Activated CD8-positive, alpha-beta T cell treated with anti-CD3 and anti-CD28 coated beads for 36 hours (primary cell): ENCODE data around the gene LRRC8C. TPM values are rescaled to one million over a fixed set of nuclear protein-coding genes. Genes with fewer than 3 reads are reported as not detected.

Experiments
- ATAC-seq: fragments of 200-7000 bp; cut with Tn5 transposase; one replicate; pipeline ENCODE4 v1.10.0; 2021; ENCODE audit warnings: mild to moderate bottlenecking, moderate library complexity
- CTCF ChIA-PET: fragments of 350-600 bp; sonication (Branson Sonifier 250); formaldehyde crosslinking; loops from one replicate; lab custom pipeline; 2021; ENCODE audit warnings: antibody characterized with exemption; lab: Charles Lee
- POLR2A ChIA-PET: fragments of 350-600 bp; sonication (Branson Sonifier 250); formaldehyde crosslinking; loops from one replicate; lab custom pipeline; 2021; ENCODE audit warnings: antibody characterized with exemption; lab: Charles Lee
- DNase-seq: peaks from one replicate; pipeline ENCODE4 v3.0.0-alpha.2; 2020
- H3K27ac Mint-ChIP-seq: one replicate; pipeline ENCODE4 v1.8.0; 2021; ENCODE audit warnings: mild to moderate bottlenecking, mixed read lengths
- H3K27me3 Mint-ChIP-seq: one replicate; pipeline ENCODE4 v1.8.0; 2021; ENCODE audit warnings: mixed read lengths
- H3K36me3 Mint-ChIP-seq: one replicate; pipeline ENCODE4 v1.8.0; 2021; ENCODE audit warnings: low read depth, mixed read lengths
- H3K4me1 Mint-ChIP-seq: one replicate; pipeline ENCODE4 v1.8.0; 2021; ENCODE audit warnings: low read depth, mixed read lengths
- H3K4me3 Mint-ChIP-seq: one replicate; pipeline ENCODE4 v1.8.0; 2021; ENCODE audit warnings: mild to moderate bottlenecking, moderate library complexity, mixed read lengths
- H3K9me3 Mint-ChIP-seq: one replicate; pipeline ENCODE4 v1.8.0; 2021; ENCODE audit warnings: mixed read lengths
- intact Hi-C: fragments of 100-400 bp; cut with micrococcal nuclease; formaldehyde crosslinking; loops from one replicate; pipeline ENCODE4 v1.10.0; 2022
- total RNA-seq, 2 experiments: library from RNA; stranded (reverse); gene quantifications; one replicate each; pipeline ENCODE4 v1.2.3, GENCODE V29; 2021
- TF ChIP-seq, protein P1 (sequence below): fragments of 200-600 bp; IDR thresholded peaks from one replicate; pipeline ENCODE4 v1.8.0; 2022; ENCODE audit warnings: antibody characterized with exemption, mild to moderate bottlenecking

LRRC8C gene
- total RNA-seq, 2 experiments from 2014 or later, result 34.4 to 37.4 TPM

DNA sequence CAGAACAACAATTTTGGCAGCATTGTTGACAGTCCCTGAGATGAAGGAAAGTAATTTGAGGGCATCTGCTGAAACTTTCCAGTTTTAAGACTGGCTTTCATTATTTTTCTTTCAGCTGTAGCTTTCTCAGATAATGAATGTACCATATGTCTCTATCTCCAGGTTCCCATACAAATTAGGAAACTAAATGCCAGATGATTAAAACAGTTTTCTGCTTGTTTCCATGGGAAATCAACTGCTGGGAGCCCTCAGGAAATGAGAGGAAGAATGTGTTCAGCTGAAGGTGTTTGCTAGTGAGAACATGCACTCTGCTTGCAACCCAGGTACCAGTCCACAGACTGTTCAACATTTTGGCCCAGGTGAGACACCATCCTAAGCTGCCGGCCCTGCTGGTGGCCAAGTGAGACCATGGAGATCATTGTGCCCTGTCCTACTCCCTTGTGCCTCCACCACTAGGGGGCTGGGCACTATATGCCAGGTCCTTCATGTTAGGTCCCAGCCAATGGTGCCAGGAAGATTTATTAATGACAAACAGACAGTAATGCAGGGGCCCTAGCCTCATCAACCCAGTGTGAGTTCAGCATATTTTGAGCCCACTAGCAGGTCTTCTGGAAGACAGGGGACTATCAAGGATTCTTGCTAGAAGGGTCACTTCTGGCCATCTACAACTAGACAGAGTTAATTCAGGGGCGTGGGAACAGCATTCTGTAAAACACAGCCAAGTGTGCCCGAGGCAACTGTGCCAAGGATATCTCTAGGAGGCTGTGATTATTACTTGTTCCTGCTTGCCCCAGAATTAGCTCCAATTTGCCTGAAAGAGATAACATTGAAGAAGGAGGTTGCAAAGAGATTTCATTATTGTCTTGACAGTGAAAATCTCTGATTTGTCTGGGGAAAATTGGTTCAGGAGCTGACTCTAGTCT, 17.0 kb upstream of the LRRC8C start:
- DNase-seq, result peak; percentile 48
- intact Hi-C loops, result no loop called here
- peaks cover 70% of the 10 kb centered on the region for H3K4me1 Mint-ChIP-seq

DNA sequence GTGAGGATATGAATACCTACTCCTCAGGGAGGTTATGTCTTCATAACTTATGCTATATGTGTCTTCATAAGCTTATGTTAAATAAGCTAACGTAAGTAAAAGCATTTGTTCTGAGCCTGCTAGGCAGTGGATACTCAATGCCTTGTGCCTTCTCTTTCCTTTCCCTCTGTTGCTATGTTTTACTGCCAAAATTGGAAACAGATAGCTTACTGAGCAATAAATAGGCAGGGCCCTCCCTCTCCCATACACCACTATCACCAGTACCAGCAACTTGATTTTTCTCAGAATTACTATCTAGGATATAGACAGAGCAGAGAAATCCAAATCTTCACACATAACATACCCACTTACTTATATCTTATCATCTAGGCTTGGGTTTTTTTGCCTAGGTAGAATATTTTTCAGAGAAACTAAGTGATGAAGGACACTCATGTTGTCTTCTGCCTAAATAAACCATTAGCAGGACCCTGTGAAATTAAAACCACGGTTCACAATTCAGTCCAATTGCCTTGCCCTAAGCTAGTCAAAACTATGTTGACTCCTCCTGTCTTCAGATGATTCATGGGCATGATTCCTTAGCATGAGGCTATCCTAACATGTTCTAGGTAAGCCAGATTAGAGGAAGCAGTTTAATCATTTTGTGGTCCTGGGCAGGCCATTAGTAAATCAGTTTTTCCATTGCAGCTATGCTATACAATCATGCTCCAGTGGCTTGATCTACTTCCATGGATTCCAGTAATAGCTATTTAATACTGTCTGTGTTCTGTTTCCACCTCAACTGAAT, 15.9 kb upstream of the LRRC8C start:
- H3K4me1 Mint-ChIP-seq, result peaks cover 69% of the 10 kb centered on the region
- no peak overlapping the region for H3K27ac Mint-ChIP-seq
- CTCF ChIA-PET, result interaction anchor here (0.7 to 7.3 kb wide), 11 partner anchors 10 to 146 kb away, joined by 3 to 84 read pairs (median 4); no protein-coding TSS in a partner anchor
- peaks cover 21% of the 10 kb centered on the region for H3K9me3 Mint-ChIP-seq
- H3K4me3 Mint-ChIP-seq, result no peak overlapping the region
- intact Hi-C loops, result no loop called here
- ATAC-seq, result no peak
- H3K27me3 Mint-ChIP-seq, result no peaks in the 10 kb centered on the region
- TF ChIP-seq, protein P1, sequence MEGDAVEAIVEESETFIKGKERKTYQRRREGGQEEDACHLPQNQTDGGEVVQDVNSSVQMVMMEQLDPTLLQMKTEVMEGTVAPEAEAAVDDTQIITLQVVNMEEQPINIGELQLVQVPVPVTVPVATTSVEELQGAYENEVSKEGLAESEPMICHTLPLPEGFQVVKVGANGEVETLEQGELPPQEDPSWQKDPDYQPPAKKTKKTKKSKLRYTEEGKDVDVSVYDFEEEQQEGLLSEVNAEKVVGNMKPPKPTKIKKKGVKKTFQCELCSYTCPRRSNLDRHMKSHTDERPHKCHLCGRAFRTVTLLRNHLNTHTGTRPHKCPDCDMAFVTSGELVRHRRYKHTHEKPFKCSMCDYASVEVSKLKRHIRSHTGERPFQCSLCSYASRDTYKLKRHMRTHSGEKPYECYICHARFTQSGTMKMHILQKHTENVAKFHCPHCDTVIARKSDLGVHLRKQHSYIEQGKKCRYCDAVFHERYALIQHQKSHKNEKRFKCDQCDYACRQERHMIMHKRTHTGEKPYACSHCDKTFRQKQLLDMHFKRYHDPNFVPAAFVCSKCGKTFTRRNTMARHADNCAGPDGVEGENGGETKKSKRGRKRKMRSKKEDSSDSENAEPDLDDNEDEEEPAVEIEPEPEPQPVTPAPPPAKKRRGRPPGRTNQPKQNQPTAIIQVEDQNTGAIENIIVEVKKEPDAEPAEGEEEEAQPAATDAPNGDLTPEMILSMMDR, result no peak
- POLR2A ChIA-PET, result interaction anchor here (1.0 to 2.5 kb wide), 4 partner anchors 10 to 37 kb away, joined by 3 to 10 read pairs (median 4); partner anchors contain the start of gene LRRC8C
- H3K36me3 Mint-ChIP-seq, result peaks cover 58% of the 10 kb centered on the region
- no peak for DNase-seq

More for the DNA sequence above, 17.0 kb upstream of the LRRC8C start:
- H3K27ac Mint-ChIP-seq, result no peak overlapping the region
- H3K9me3 Mint-ChIP-seq, result peaks cover 21% of the 10 kb centered on the region
- peaks cover 51% of the 10 kb centered on the region for H3K36me3 Mint-ChIP-seq
- ATAC-seq, result no peak
- CTCF ChIA-PET, result interaction anchor here (0.7 to 7.3 kb wide), 12 partner anchors 9 to 147 kb away, joined by 3 to 84 read pairs (median 4); partner anchors contain the start of gene LRRC8C
- TF ChIP-seq, protein P1, result peak; percentile 54
- H3K27me3 Mint-ChIP-seq, result no peaks in the 10 kb centered on the region
- H3K4me3 Mint-ChIP-seq, result no peak overlapping the region
- POLR2A ChIA-PET, result interaction anchor here (1.0 to 2.5 kb wide), 4 partner anchors 11 to 20 kb away, joined by 3 to 10 read pairs (median 4); partner anchors contain the start of gene LRRC8C

DNA sequence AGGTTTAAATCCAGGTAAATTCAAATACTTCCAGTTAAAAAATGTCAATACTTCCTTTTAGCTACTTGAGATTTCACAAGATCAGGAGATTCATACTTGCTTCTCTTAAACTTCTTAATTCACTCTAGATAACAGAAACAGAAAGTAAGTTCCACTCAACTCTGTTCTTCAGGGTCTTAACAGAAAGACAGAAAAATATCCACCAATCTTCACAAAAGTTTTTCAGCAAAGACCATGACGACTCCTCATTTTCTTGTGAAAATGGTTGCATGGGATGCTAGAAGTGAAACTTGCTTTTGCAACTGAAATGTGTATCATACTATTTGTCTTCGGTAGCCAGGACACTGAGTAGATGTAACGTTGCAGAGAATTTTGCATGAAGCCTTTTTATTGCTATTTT, 12.3 kb upstream of the LRRC8C start:
- Mint-ChIP-seq H3K4me3 (peak overlapping the region; percentile 33), H3K4me1 (peaks cover 55% of the 10 kb centered on the region), H3K27me3 (no peaks in the 10 kb centered on the region), H3K36me3 (peaks cover 59% of the 10 kb centered on the region), H3K9me3 (peaks cover 21% of the 10 kb centered on the region), H3K27ac (peak overlapping the region; percentile 41)
- ChIA-PET POLR2A (interaction anchor here (2.4 to 3.1 kb wide), 2 partner anchors 10 to 12 kb away, joined by 8 to 10 read pairs; no protein-coding TSS in a partner anchor), CTCF (interaction anchor here (0.9 kb wide), 1 partner anchor 99 kb away, joined by 3 read pairs; no protein-coding TSS in a partner anchor)
- no peak for DNase-seq
- TF ChIP-seq, protein P1, result no peak
- intact Hi-C loops, result no loop called here
- ATAC-seq, result peak; percentile 21

DNA sequence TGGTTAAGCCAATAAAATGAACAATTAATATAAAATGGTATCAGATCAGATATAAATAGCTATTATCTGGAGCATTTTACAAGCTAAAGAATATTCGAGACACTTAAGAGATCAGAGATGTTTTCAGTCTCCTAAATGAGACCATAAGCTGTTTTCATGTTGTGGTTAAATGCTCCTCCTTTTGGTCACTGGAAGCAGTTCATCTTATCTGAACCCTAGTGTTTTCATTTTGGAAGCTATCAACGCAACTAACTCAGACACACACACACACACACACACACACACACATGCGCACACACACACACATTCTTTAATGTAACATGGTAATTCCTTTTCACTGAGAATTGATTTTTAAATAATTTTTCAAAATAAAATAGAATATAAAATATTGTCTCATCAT, 10.0 kb upstream of the LRRC8C start:
- Mint-ChIP-seq H3K36me3 (peaks cover 37% of the 10 kb centered on the region), H3K9me3 (peaks cover 7% of the 10 kb centered on the region), H3K4me3 (no peak overlapping the region), H3K27me3 (no peaks in the 10 kb centered on the region), H3K4me1 (peaks cover 57% of the 10 kb centered on the region), H3K27ac (peak overlapping the region; percentile 59)
- DNase-seq, result no peak
- CTCF ChIA-PET, result interaction anchor here (0.5 to 10.4 kb wide), 14 partner anchors 6 to 159 kb away, joined by 3 to 84 read pairs (median 5); partner anchors contain the start of gene LRRC8C
- ATAC-seq, result peak; percentile 11
- POLR2A ChIA-PET, result interaction anchor here (0.6 to 3.6 kb wide), 8 partner anchors 8 to 1386 kb away, joined by 3 to 27 read pairs (median 4); partner anchors contain the start of gene LRRC8C
- TF ChIP-seq, protein P1, result no peak
- intact Hi-C loops, result no loop called here
